GM20431 (cell line): ENCODE data around the gene CPVL.
"Not testable (repeated sequence)": the region's sequence is repeated elsewhere in the genome, so short reads cannot be mapped to it uniquely, and the experiment has no call there.

Experiments
- in situ Hi-C: fragments of 300-500 bp; cut with MseI, MboI; formaldehyde crosslinking; loops from one replicate; pipeline ENCODE4 v1.15.0; 2020; ENCODE audit warnings: low sequenced_read_pairs; ENCODE audit not compliant: unreplicated experiment

The CPVL gene

GRCh38 chr7:29099896-29100847 is 46.2 kb downstream of the CPVL start:
- in situ Hi-C loops = loop anchor here (10.0 kb wide), 1 partner anchor 175 kb away; no protein-coding TSS in a partner anchor

- in situ Hi-C loops = no loop called here
Observed at GRCh38 chr7:29096446-29096730, 49.9 kb downstream of the CPVL start.

DNA sequence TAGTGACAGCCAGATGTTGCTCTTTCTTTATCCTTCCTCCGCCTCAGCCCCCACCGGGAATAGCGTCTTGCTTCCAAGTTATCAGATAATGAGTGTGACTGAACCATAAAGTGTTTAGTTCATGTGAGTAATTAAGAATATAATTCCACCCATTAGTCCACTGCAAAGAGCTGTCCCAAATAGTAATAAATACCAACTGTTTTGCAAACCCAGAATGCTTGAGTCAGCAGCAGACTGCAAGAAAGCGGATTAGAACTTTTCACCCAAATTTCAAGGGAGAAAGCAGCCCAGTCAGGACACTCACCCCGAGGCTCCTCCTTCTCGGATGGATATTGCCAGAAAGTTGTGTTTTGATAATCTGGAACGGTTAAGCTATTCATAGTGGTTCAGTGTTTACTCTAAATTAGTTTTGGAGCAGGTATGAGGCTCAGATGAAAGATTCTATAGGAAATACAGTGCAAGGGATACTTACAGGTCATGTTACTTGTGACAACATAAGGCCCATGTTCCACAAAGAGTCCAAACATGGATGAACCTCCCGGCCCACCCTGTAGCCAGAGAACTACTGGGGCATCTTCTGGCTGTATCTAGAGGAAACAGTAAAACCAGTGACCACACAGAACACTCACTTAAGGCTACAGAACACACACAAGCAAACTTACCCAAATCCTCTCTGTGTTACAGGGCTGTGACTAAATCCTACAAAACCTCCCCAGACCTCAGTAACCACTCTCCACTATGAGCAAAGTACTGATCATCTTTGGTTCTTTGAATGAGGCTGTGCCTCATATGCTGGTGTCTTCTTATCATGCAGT is 50.5 kb downstream of the CPVL start:
- in situ Hi-C loops = no loop called here

DNA sequence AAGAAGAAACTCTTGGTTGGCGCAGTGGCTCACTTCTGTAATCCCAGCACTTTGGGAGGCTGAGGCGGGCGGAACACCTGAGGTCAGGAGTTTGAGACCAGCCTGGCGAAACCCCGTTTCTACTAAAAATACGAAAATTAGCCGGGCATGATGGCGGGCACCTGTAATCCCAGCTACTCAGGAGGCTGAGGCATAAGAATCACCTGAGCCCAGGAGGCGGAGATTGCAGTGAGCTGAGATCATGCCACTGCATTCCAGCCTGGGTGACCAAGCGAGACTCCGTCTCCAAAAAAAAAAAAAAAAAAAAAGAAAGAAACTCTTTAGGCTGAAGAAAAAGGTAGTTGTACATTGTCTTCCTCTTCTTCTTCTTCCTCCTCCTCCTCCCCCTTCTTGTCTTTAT is 53.2 kb downstream of the CPVL start:
- in situ Hi-C loops = not testable (repeated sequence)

- in situ Hi-C loops = no loop called here
Observed at GRCh38 chr7:29091715-29092114, 54.6 kb downstream of the CPVL start.

DNA sequence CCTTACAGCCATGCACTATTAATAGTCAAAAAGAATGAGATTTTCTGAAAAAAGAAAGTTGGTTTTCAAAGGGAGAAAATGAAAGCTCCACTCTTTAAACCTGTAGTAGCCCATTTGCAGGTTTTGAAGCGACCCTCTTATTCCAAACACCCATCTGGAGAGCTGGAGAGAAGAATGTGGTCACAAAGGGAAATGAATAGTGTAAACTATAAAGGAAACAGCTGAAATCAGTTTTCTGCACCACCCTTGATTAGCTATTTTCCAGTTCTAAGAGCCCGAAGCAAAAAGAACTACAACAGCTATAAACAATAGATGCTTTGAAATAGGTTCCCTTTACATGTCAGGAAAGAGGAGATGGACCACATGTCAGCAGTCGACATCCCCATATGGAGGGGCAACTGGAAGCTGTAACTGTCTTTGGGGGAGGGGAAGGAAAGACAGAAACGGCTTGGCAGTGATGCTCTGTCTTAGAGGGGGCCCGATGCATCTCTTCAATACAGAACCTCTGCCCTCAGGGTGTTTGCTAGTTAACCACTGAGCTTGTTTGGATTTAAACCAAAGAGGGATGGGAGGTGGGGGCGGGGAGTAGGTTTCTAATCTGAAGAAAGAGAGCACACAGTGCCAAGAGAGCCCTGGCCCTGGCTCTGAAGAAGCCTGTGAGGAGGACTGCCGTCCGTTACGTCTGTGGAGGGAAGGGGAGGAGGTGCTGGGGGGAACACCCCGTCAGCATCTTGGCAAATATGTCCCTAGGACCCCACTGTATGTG is 55.3 kb downstream of the CPVL start:
- in situ Hi-C loops = no loop called here

DNA sequence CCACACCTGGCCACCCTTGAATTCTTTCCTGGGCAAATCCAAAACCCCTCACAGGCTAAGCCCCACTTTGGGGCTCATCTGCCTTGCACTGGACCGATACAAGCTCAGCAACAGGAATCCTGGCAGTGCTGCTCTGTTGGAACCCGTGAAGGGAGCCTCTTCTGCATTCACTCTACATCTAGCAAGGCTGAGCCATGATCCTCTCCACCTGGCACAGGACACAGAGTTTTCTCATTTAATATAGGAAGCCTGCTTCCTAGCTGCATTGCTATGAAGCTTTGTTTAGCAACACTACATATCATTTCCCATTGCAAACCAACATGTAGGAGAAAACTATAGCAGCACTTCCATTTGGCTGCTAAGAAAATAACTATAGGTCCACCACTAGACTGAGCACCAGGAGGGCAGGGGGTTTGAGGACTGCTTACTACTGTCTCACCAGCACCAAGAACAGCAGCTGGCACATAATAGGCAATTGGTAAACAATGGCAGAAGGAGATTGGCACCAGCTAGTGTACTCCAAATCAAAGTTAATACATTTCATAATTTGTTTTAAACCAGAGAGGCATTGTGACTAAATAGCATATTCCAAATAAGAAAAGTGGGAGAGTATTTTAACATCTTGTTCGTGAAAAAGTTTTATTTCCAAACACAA is 56.1 kb downstream of the CPVL start:
- in situ Hi-C loops = no loop called here

- in situ Hi-C loops = no loop called here
Observed at GRCh38 chr7:29087840-29088170, 58.5 kb downstream of the CPVL start.

DNA sequence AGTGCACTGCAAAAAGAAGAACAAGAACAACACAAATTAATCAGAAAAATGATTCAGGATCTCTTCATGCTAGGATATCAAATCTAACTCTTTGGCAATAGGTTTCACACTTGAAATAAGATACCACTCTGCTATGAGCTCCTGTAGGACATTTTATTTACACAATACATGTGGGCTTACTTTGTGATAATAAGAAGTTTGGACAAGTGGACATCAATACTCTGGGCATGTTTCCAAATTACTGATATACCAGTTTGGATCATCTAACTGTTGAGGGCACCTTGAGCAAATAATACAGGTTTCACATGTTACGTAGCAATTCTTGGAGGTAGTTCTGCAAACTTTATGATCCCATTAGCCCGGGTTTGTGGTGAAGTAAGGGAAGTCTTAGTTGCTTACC is 59.8 kb downstream of the CPVL start:
- in situ Hi-C loops = no loop called here

DNA sequence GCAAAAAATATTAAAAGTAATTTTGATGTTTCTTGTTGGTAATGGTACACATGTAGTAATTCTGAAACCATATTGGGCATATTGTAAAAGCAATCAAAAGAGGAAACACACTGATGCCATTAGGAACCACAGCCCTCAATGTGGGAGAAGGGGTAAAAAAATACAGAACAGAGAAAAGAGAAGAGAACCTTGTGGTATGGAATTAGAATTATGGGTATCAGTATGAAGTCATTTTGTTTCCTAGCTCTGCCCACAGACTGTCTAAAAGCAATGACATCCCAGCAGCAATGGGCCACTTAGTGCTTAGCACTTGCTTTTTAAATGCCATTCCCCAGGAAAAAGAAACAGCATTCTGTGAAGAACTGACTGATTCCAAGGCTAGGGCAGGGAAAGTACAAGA is 61.5 kb downstream of the CPVL start:
- in situ Hi-C loops = no loop called here

DNA sequence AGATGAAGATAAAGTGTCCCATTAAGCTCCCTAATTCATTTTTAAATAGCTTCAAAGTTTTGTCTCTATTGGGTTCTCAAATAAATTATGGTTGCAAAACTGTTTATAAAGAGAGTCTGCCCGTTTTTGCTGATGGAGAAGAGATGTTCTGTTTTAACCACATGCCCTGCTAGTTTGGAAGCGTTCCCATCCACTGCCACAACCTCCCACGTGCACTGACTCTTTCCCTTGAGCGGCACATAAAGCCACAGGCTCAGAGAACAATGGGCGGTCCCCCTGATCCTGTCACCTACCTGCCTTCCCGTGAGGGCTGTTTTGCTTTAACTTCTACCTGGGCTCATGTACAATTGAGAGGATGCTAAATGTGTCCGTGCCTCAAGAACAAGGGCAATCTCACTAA is 65.5 kb downstream of the CPVL start:
- in situ Hi-C loops = no loop called here

GRCh38 chr7:29078311-29079260 is 67.8 kb downstream of the CPVL start:
- in situ Hi-C loops = no loop called here

DNA sequence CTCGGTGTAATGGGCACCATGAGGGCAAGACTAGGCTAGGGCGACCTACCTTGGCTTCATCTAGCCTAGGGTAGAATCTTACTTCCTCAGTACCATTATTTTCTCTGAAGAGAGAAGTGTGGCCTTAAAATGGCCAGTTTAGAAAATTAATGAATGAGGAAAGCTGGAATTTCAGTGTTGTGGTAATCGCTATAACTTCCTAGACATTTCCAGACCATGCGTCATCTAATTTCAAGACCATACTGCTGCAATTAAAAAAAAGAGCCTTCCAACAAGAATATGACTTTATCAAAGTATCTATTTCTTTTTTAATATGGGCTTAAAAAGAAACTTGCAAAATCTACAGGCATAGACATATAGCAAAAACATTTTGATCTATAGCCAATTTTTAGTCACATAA is 68.5 kb downstream of the CPVL start:
- in situ Hi-C loops = no loop called here

DNA sequence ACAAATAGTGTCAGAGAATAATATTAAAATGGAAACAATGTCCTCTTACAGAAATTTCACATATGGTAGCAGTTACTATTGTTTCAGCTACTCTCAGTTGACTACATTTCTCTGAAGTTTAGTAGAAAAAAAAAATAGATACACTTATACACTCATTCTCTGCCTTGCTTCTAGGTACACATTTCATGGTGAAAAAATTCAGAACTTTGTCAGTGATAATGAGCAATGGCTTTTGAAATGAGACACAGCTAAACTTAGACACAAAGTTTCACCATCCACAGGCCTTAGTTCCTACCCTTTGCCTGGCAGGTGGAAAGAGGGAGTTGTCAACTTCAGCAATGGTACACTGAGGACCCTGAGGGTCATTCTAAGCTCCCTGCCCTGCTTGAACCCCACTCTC is 69.2 kb downstream of the CPVL start:
- in situ Hi-C loops = no loop called here

DNA sequence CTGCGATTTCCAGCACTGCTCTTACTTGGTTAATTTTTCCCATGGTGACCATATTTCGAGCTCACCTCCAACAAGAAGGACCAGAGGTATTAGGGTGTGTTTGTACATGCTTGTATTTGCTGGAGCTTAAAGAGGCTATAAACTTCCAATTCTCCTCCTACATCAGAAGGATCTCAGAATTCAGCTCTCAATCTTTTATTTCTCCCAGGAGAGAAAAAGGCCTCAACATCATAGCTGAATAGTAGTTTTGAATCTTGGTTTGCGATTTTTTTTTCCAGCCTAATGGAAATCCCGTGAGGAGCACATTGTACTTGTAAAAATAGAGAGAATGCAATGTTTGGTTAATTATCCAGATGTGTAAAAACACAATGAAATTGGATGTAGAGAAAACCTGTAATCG is 69.7 kb downstream of the CPVL start:
- in situ Hi-C loops = no loop called here

DNA sequence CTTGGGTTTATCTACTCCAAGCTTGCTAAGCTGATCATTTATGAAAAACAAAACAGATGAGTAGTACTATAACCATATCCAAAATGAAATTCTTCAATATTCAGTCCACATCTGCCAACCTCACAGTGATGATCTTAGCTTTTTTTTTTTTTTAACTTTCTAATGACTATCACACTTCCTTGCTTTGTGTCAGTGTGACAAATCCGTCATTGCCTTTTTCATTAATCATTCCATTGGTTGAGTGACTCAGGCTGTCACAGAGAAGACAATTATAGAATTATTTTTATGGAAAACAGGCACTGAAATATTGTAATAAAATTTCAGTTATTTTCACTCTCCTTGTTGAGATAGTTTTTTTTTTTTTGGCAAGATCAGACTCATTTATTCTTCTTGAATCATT is 70.7 kb downstream of the CPVL start:
- in situ Hi-C loops = no loop called here

DNA sequence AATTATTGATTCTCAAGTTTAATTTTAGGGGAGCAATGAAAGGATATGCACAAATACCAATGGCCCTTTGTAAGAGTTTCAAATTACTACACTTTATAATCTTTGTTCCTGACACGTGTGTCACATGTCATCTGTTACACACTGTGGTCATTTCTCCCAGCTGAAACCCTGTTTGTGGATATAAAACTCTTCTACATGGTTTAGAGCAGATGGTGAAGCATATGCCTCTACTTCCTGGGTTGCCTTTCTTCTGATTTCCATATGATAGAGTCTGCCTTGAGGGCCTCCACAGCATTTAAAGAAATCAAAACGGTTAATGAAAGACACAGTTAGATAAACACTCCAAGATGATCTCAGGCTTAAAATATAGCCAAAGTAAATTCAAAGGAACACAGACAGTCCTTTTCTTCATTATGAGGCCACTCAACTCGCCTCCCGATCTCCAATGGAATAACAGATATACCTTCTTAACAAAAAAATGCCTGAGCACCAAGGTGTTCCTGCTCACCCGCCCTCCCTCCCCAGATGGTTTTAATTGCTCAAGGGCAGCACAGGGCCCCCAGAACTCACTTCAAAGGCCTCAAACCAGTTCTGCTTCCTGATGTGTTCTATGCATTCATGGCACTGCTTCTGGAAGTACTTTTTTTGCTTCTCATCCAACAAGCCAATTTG is 75.0 kb downstream of the CPVL start:
- in situ Hi-C loops = no loop called here

DNA sequence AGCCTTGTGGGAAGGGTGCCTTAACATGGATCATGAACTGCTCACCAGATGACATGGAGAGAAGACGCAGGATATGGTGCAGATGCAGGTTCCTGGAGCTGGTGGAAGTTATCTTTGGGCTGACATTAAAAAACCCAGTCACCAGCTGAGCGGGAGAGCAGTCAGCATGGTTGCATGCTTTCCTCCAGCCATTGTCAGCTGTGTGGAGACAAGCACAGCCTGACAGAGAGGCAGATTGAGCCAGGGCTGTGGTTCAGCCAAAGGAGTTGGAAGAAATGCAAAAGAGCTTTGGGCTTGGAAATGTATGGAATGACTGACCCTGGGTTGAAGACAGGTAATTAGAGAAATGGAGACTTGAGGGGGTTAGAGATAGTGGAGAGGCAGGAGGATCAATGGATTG is 79.7 kb downstream of the CPVL start:
- in situ Hi-C loops = no loop called here
